HG02973 (cell line): ENCODE measurements around the gene DAPK2.

ENCODE experiments used
- ATAC-seq: cut with Tn5 transposase; IDR thresholded peaks from one replicate; pipeline ENCODE4 v1.9.1; 2021; ENCODE audit warnings: moderate library complexity; ENCODE audit not compliant: unreplicated experiment

The DAPK2 gene

GRCh38 chr15:63879211-63879610 is 167.1 kb downstream of the DAPK2 start:
- ATAC-seq: no peak

DNA sequence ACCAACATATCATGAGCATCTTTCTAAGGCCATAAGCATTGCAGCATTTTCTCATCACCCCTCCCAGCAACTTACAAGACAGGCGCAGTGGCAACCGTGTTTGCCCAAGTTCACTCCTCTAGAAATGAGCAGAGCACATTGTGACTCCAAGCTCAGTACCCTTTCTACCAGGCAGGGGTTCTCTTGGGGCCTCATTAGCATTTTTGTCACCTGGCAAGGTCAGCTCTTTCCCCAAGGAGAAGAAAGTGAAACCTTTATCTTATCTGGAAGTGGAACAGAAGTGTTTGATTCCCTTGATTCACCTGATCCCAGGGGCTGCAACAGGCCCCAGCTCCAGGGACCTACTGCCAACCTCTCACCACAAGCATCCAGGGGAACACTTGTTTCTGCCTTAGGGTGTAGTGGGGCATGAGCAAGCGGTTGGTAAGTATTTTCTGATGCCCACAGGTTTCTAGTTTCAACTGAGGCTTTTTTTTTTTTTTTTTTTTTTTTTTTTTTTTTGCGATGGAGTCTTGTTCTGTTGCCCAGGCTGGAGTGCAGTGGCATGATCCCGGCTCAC is 168.5 kb downstream of the DAPK2 start:
- ATAC-seq: no peak

- no peak for ATAC-seq
These were observed 170.1 kb downstream of the DAPK2 start for GRCh38 chr15:63876085-63876662.

DNA sequence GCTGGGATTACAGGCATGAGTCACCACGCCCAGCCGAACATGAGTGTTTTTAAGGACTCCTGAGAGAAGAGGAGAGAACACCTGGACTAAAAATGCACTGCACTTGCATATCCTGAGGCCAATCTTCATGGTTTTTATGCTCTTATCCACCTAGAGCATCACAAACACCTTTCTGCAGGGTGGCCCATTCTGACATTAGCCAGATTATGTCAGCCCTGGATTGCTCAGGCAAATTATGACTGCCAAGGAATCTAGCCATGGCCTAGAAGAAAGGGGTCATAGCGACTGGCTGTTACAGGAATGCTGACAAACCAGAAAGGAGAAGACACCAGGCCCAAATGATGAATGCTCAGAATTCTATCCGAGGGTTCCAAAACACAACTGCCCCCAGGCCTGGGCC is 171.7 kb downstream of the DAPK2 start:
- no peak for ATAC-seq

DNA sequence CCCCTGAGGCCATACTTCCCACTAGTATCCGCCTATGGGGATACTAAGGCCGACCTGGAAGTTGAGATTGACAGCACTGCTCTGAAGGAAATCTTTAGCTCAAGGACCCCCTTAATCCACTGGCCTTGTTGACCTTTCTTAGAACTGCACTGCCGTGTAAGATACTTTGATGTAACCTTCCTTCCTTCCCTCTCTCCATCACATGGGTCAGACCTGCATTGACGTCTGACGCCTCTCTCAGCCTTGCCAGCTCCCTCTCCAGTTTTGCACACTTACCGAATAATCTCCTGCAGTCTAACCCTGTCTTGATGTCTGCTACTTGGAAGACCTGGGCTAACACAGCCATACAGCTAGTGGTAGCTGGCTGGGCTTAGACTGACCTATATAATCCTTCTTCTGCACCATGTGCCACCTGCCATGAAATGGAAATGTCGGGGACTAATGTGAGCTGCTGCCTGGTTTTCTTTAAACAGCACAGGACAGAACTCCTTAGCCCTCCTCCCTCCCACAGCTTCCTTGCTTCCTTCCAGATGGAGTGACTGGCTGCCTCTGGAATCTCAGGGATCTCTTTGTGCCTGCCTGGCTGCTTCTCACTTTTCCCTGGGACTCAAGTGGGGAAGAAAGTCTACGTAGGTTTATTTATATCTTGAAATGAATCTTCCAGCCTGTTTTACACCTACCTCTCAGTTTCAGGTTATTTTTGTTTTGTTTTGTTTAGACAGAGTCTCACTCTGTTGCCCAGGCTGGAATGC is 173.3 kb downstream of the DAPK2 start:
- no peak for ATAC-seq

- no peak for ATAC-seq
These were observed 175.6 kb downstream of the DAPK2 start for GRCh38 chr15:63870487-63871209.

DNA sequence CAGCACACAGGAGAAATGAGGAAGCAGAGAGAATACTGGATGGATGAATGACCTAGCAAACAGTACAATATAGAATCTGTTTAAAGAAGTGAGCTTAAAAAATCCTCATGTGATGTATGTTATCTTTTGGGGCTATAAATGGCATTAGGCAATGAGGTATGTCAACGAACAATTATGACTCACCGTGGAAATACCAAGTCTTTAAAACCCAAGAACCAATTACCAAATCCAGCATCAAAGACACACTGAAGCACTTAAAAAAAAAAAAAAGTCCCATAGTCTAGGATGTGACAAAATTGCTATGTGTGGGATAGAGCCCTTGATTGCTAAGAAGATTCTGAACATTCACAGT is 176.3 kb downstream of the DAPK2 start:
- no peak for ATAC-seq

DNA sequence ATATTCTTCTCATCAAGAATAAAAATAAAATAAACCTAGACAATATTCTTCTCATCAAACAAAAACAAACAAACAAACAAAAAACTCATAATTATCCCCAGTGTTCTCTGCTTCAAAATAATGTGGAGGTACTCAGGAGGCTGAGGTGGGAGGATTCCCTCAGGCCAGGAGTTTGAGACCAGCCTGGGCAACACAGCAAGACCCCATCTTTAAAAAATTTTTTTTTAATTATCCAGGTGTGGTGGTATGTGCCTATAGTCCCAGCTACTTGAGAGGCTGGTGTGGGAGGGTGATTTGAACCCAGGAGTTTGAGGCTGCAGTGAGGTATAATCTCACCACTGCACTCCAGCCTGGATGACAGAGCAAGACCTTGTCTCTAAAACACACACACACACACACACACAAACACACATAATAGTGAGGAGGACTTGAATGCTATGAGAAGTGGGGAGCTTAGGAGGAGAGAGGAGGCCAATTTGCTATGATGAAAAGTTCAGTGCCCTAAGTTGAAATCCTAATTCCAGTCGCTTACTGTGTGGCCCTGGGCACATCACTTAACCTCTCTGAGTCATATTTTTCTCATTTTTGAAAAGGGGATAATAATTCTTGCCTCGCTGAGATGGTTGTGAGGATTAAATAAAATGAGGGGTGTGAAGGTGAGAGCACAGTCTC is 176.8 kb downstream of the DAPK2 start:
- ATAC-seq: no peak

GRCh38 chr15:63864186-63864585 is 182.1 kb downstream of the DAPK2 start:
- no peak for ATAC-seq

- ATAC-seq: no peak
These were observed 184.3 kb downstream of the DAPK2 start for GRCh38 chr15:63861946-63862517.

- ATAC-seq: no peak
These were observed 185.7 kb downstream of the DAPK2 start for GRCh38 chr15:63860555-63860954.

GRCh38 chr15:63860155-63860554 is 186.1 kb downstream of the DAPK2 start:
- no peak for ATAC-seq

DNA sequence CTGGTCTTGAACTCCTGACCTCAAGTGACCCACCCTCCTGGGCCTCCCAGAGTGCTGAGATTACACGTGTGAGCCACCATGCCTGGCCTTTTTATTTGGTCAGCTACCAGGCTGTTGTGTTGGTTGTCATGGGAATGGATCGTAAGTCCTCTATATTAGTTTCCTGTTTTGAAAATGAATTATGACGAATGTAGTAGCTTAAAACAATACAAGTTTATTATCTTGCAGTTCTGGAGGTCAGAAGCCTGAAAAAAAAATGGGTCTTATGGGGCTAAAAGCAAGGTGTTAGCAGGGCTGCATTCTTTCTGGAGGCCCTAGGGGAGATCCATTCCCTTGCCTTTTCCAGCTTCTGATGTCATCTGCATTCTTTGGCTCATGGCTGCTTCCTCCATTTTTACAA is 187.4 kb downstream of the DAPK2 start:
- ATAC-seq: no peak

DNA sequence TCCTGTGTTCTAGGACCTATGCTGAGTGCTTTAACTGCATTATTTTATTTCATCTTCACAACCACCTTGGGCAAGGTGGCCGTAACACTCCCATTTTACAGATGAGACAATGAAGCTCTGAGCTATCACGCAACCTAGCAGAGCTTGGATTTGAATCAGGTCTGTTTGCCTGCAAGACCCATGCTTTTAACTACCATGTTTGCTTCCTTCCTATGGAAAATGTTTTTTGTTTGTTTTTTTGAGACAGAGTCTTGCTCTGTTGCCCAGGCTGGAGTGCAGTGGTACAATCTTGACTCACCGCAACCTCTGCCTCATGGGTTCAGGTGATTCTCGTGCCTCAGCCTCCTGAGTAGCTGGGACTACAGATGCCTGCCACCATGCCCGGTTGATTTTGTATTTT is 187.8 kb downstream of the DAPK2 start:
- no peak for ATAC-seq

DNA sequence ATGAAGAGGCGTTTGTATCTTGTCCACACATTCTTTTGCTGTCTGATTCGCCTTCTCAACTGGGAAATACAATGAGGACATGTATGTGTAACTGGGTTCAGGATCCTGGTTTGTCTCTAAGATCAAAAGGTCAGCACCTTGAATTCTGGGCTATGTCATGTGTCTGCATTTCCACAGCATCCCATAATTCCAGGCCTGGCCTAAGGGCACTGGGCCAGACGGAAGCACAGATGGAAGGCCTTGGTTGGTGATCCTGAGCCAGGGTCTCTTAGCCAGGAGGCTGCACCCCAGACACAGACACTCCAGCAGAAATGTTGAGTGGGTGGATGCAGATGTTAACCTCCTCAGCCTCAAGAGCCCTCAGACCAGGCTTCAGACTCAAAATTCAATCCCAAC is 188.8 kb downstream of the DAPK2 start:
- no peak for ATAC-seq
